ENCODE results near the gene AKAP6.

Gene AKAP6

GRCh38 chr14:32397861-32398640, 69.0 kb downstream of the AKAP6 start:
- no peak overlapping the region for H3K4me3 ChIP-seq (ENCODE audit: low read length)
- no peak for TF ChIP-seq ZNF274 (IDR thresholded peaks at IDR 0.05; ENCODE audit: low read depth, low read length)

- H3K4me3 ChIP-seq (ENCODE audit: low read length) = no peak overlapping the region
- no peak for TF ChIP-seq ZNF274 (IDR thresholded peaks at IDR 0.05; ENCODE audit: low read depth, low read length)
These were observed 70.8 kb downstream of the AKAP6 start for GRCh38 chr14:32399920-32400319.

GRCh38 chr14:32400480-32400879, 71.4 kb downstream of the AKAP6 start:
- no peak for TF ChIP-seq ZNF274 (IDR thresholded peaks at IDR 0.05; ENCODE audit: low read depth, low read length)
- no peak overlapping the region for H3K4me3 ChIP-seq (ENCODE audit: low read length)

- no peak for TF ChIP-seq ZNF274 (IDR thresholded peaks at IDR 0.05; ENCODE audit: low read depth, low read length)
- H3K4me3 ChIP-seq (ENCODE audit: low read length) = no peak overlapping the region
These were observed 73.9 kb downstream of the AKAP6 start for GRCh38 chr14:32403021-32403420.

GRCh38 chr14:32403688-32404087, 74.6 kb downstream of the AKAP6 start:
- no peak for TF ChIP-seq ZNF274 (IDR thresholded peaks at IDR 0.05; ENCODE audit: low read depth, low read length)
- H3K4me3 ChIP-seq (ENCODE audit: low read length) = no peak overlapping the region

DNA sequence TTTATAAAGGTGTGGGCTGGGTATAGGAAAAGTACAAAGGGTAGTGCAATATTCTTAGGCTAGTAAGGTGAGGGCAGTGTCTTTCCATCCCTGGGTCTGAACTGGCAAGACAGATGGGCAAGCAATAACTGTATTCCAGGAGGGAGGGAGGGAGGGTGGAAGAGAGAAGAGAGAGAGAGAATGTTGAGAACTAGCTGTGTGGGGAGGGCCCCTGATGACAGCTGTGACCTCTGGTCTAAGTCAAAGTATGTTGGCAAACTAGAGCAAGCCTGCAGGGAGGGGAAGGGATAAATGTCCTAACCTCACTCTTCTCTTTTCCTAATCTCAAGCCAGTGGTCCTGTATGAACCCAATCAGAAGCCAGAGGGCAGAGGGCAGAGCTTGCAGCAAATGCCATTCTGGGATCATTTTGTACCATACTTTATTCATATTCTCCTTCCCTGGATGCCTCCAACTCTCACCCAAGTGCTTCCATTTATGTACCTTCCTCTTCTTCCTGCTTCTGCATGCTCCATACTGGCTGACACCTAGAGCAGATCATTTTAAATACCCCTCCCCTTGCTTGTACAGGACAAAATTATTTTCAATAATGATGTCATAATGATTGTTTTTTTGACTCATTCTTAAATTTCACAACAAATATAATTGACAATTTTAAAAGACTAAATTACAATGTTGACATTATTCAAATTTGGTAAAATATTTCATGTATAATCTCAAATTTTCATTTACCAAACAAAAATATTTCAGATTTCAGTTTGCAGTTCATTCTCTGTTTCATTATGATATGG, 75.9 kb downstream of the AKAP6 start:
- TF ChIP-seq ZNF274 (IDR thresholded peaks at IDR 0.05; ENCODE audit: low read depth, low read length) = no peak

GRCh38 chr14:32405856-32406255, 76.8 kb downstream of the AKAP6 start:
- no peak for TF ChIP-seq ZNF274 (IDR thresholded peaks at IDR 0.05; ENCODE audit: low read depth, low read length)
- no peak overlapping the region for H3K4me3 ChIP-seq (ENCODE audit: low read length)

More for the DNA sequence above, 75.9 kb downstream of the AKAP6 start:
- H3K4me3 ChIP-seq (ENCODE audit: low read length) = no peak overlapping the region

DNA sequence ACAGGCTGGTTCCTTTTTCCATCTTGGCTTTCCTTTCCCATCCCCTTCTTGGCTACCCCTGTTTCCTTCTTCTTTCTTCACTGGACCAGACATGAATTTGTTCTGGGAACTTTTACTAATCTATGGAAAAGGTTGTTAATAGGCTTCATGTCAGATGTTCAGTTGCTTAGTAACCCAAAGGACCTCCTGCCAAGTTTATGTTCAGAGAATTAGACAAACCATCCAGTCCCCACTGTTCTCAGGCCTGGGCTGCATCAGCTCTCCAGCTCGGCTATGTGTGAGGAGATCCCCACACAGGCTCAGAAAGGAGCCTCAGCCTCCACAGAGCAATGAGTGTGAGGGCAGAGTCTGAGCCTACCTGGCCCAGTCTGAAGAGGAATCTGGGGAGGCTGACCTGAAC, 78.0 kb downstream of the AKAP6 start:
- no peak overlapping the region for H3K4me3 ChIP-seq (ENCODE audit: low read length)
- no peak for TF ChIP-seq ZNF274 (IDR thresholded peaks at IDR 0.05; ENCODE audit: low read depth, low read length)

DNA sequence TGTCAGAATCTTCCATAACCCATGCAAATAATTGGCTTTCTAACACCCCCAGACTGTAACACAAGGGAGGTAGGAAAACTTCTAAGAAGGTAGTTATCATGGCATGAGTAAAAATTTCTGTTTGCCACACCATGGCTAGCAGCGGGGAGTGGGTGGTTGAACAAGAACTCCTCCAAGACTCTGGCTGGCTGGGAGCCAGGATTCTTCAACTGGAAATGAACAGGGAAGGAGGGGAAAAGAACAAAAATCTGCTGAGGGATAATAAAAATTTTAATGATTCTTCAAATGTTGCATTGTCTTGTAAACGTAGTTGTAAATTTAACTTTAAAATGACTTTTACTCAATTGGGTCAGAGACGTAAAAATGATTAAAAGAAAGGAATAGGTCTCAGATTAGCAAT, 78.9 kb downstream of the AKAP6 start:
- H3K4me3 ChIP-seq (ENCODE audit: low read length) = no peak overlapping the region
- no peak for TF ChIP-seq ZNF274 (IDR thresholded peaks at IDR 0.05; ENCODE audit: low read depth, low read length)

GRCh38 chr14:32412103-32412502, 83.0 kb downstream of the AKAP6 start:
- H3K4me3 ChIP-seq (ENCODE audit: low read length) = no peak overlapping the region
- no peak for TF ChIP-seq ZNF274 (IDR thresholded peaks at IDR 0.05; ENCODE audit: low read depth, low read length)

DNA sequence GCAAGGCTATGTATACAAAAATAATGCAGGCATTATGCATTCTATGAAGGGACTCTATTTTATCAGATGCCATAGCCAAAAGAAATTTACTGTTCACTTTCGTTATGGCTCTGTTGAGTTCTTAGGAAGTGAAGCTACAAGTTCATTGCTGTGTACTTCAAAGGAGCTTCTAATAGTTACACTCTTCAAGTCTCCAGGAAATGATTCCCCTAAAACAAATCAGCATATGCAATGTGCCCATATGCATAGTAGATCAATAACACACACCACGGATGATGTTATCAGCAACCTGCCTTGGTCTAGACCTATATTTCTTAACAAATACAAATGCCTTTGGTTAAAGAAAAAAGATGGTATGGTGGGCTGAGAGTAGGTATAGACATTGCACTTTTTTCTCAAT, 83.4 kb downstream of the AKAP6 start:
- no peak overlapping the region for H3K4me3 ChIP-seq (ENCODE audit: low read length)
- TF ChIP-seq ZNF274 (IDR thresholded peaks at IDR 0.05; ENCODE audit: low read depth, low read length) = no peak

GRCh38 chr14:32413967-32414640, 85.0 kb downstream of the AKAP6 start:
- TF ChIP-seq ZNF274 (IDR thresholded peaks at IDR 0.05; ENCODE audit: low read depth, low read length) = no peak
- no peak overlapping the region for H3K4me3 ChIP-seq (ENCODE audit: low read length)

GRCh38 chr14:32414808-32415255, 85.7 kb downstream of the AKAP6 start:
- TF ChIP-seq ZNF274 (IDR thresholded peaks at IDR 0.05; ENCODE audit: low read depth, low read length) = no peak
- H3K4me3 ChIP-seq (ENCODE audit: low read length) = no peak overlapping the region

DNA sequence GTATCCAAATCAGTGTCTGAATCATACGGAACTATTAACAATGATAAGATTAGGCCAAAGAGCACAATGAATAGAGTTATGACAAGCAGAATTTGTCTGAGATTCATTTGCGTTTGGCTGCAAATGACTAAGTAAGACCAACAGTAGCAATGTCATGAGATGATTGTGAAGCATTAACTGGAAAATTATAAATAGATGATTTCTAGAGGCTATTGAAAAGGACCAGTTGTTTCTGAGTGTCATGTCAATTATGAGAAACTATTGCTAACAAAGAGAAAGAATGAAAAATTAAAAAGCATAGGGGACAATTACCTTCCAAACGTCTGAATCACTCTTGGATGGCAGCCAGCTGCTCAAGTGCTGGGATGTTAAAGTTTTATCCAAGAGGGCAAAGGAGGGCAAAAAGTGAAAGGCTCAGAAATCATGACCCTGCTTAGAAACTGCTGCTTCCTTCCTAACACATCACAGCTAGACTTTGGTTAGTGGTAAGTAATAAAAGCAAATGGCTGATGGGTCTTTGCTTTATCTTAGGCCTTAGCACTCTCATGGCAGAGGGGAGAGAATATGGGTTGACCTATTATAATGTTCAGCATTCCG, 89.0 kb downstream of the AKAP6 start:
- no peak for TF ChIP-seq ZNF274 (IDR thresholded peaks at IDR 0.05; ENCODE audit: low read depth, low read length)
- no peak overlapping the region for H3K4me3 ChIP-seq (ENCODE audit: low read length)
